CD14-positive monocyte (primary cell): ENCODE measurements around the gene CHCHD6. TPM values are rescaled to one million over a fixed set of nuclear protein-coding genes. Genes with fewer than 3 reads are reported as not detected.

Experiments
- DNase-seq, 3 donors: peaks; one replicate each; pipeline ENCODE4 v3.0.0-alpha.2; 2011 to 2022
- H2AFZ ChIP-seq: 2 replicates; pipeline ENCODE4 v1.6.0; 2012; ENCODE audit warnings: mild to moderate bottlenecking, low read depth, low read length, inconsistent platforms; ENCODE audit not compliant: insufficient read depth, poor library complexity, severe bottlenecking
- H3K27ac ChIP-seq, 2 donors: 1 replicate in 1 of 2; 2 replicates in 1 of 2; pipeline ENCODE4 v1.5.1; 2012 to 2013; ENCODE audit warnings: low read length in 2 of 2, control low read depth in 1 of 2, inconsistent platforms in 1 of 2, low read depth in 1 of 2, mild to moderate bottlenecking in 1 of 2
- H3K27me3 ChIP-seq, 2 donors: one replicate each; pipeline versions ENCODE4 v1.6.0 to v1.6.1; 2011 to 2013; ENCODE audit warnings: low read length in 2 of 2; ENCODE audit not compliant: control insufficient read depth in 2 of 2, insufficient read depth in 2 of 2
- H3K36me3 ChIP-seq, 2 donors: replicated peaks in 1 of 2; 1 replicate in 1 of 2; 2 replicates in 1 of 2; pipeline versions ENCODE4 v1.5.1 to v1.6.1; 2012 to 2013; ENCODE audit warnings: low read length in 2 of 2, control low read depth in 1 of 2, inconsistent platforms in 1 of 2, mild to moderate bottlenecking in 1 of 2; ENCODE audit not compliant: insufficient read depth in 2 of 2, control insufficient read depth in 1 of 2
- H3K4me1 ChIP-seq, 2 donors: 1 replicate in 1 of 2; 2 replicates in 1 of 2; pipeline versions ENCODE4 v1.5.1 to v1.6.1; 2012 to 2013; ENCODE audit warnings: low read length in 2 of 2, control low read depth in 1 of 2, inconsistent platforms in 1 of 2, mild to moderate bottlenecking in 1 of 2, moderate library complexity in 1 of 2; ENCODE audit not compliant: insufficient read depth in 2 of 2, control insufficient read depth in 1 of 2
- H3K4me2 ChIP-seq: replicated peaks from 2 replicates; pipeline ENCODE3; 2012; ENCODE audit warnings: low read length, moderate library complexity, mild to moderate bottlenecking; ENCODE audit not compliant: poor library complexity, severe bottlenecking; ENCODE audit errors: extremely low read depth
- H3K4me3 ChIP-seq, 3 experiments: fragments of 200-600 bp in 1 of 3; sonication (generic) in 1 of 3; replicated peaks in 1 of 3; 1 replicate in 2 of 3; 2 replicates in 1 of 3; pipeline ENCODE4 v1.5.1; 2011 to 2013; ENCODE audit warnings: low read length in 3 of 3, mild to moderate bottlenecking in 3 of 3, control low read depth in 2 of 3, low read depth in 2 of 3, inconsistent platforms in 1 of 3, moderate library complexity in 1 of 3
- H3K79me2 ChIP-seq: 2 replicates; pipeline ENCODE4 v1.6.0; 2012; ENCODE audit warnings: mild to moderate bottlenecking, control low read depth, inconsistent platforms, low read length, moderate library complexity; ENCODE audit not compliant: insufficient read depth
- H3K9ac ChIP-seq: 2 replicates; pipeline ENCODE4 v1.6.0; 2017; ENCODE audit warnings: low read length, mild to moderate bottlenecking; ENCODE audit not compliant: insufficient read depth, poor library complexity, severe bottlenecking
- H3K9me3 ChIP-seq, 2 donors: replicated peaks in 1 of 2; 1 replicate in 1 of 2; 2 replicates in 1 of 2; pipeline versions ENCODE4 v1.5.1 to v1.6.1; 2012 to 2013; ENCODE audit warnings: low read length in 2 of 2, control low read depth in 1 of 2; ENCODE audit not compliant: control insufficient read depth in 1 of 2, insufficient read depth in 1 of 2
- H4K20me1 ChIP-seq: 2 replicates; pipeline ENCODE4 v1.6.0; 2012; ENCODE audit warnings: mild to moderate bottlenecking, low read length, control low read depth, moderate library complexity; ENCODE audit not compliant: insufficient read depth
- H3K27ac Mint-ChIP-seq, 7 donors: one replicate each; pipeline ENCODE4 v1.8.0; 2020; ENCODE audit warnings: mild to moderate bottlenecking in 7 of 7, mixed read lengths in 7 of 7, moderate library complexity in 6 of 7, inconsistent platforms in 2 of 7
- H3K27me3 Mint-ChIP-seq, 3 donors: one replicate each; pipeline ENCODE4 v1.8.0; 2021 to 2022; ENCODE audit warnings: low read depth in 3 of 3, mild to moderate bottlenecking in 3 of 3, mixed read lengths in 3 of 3, moderate library complexity in 3 of 3, inconsistent platforms in 1 of 3
- H3K36me3 Mint-ChIP-seq, 2 donors: one replicate each; pipeline ENCODE4 v1.8.0; 2020; ENCODE audit warnings: mixed read lengths in 2 of 2, inconsistent platforms in 1 of 2, mild to moderate bottlenecking in 1 of 2
- H3K4me1 Mint-ChIP-seq: one replicate; pipeline ENCODE4 v1.8.0; 2020; ENCODE audit warnings: mild to moderate bottlenecking, mixed read lengths
- H3K4me3 Mint-ChIP-seq, 2 donors: one replicate each; pipeline ENCODE4 v1.8.0; 2020; ENCODE audit warnings: mild to moderate bottlenecking in 2 of 2, mixed read lengths in 2 of 2, moderate library complexity in 1 of 2
- H3K9me3 Mint-ChIP-seq, 7 donors: one replicate each; pipeline ENCODE4 v1.8.0; 2020 to 2022; ENCODE audit warnings: mixed read lengths in 7 of 7, mild to moderate bottlenecking in 6 of 7, moderate library complexity in 6 of 7, inconsistent platforms in 2 of 7
- CTCF ChIP-seq: fragments of 200-600 bp; IDR thresholded peaks from one replicate; pipeline ENCODE4 v1.8.0; 2022; ENCODE audit warnings: antibody characterized with exemption, mild to moderate bottlenecking
- WGBS: methylation state at CpG from one replicate; pipeline ENCODE4 v1.1.5; 2013; ENCODE audit warnings: missing lambda C conversion rate; ENCODE audit not compliant: insufficient coverage; 5-methylcytosine and 5-hydroxymethylcytosine counted together
- intact Hi-C, 2 donors: fragments of 100-400 bp; cut with micrococcal nuclease; formaldehyde crosslinking; loops; one replicate each; pipeline versions ENCODE4 v1.15.0 to v1.15.1; 2023
- polyA plus RNA-seq, 3 donors: library from polyadenylated mRNA; depleted of rRNA in 1 of 3; unstranded in 2 of 3; stranded (reverse) in 1 of 3; fragments of 300-500 nt in 2 of 3; fragments of >200 nt in 1 of 3; fragmentation: Illumina TruSeq in 2 of 3; gene quantifications; 1 replicate in 2 of 3; 2 replicates in 1 of 3; pipeline ENCODE4 v1.2.3, GENCODE V29; 2012 to 2021

The CHCHD6 gene
- polyA plus RNA-seq, 3 donors, result 1.1 to 1.8 (median 1.8) TPM

GRCh38 chr3:126753191-126754160 is 49.4 kb downstream of the CHCHD6 start:
- Mint-ChIP-seq H3K4me1 (no peaks in the 10 kb centered on the region), H3K4me3 (no peak overlapping the region), H3K27me3 (peaks cover 0 to 2% (median 1%) of the 10 kb centered on the region in 3 donors), H3K9me3 (no peaks in the 10 kb centered on the region), H3K27ac (peak overlapping the region in 1 of 7 donors; percentile 62), H3K36me3 (no peaks in the 10 kb centered on the region)
- H3K4me2 ChIP-seq, result no peak overlapping the region
- H2AFZ ChIP-seq, result no peak overlapping the region
- no peaks in the 10 kb centered on the region for H4K20me1 ChIP-seq
- H3K79me2 ChIP-seq, result no peaks in the 10 kb centered on the region
- H3K27ac ChIP-seq, result no peak overlapping the region
- intact Hi-C loops, result loop anchor here (5.0 to 10.0 kb wide), 3 partner anchors 229 to 791 kb away; partner anchors contain the start of gene PLXNA1 (in 1 of the 2)
- H3K36me3 ChIP-seq, result no peaks in the 10 kb centered on the region
- no peak overlapping the region for H3K9ac ChIP-seq
- DNase-seq, result no peak
- WGBS, result 92% methylated on average over 8 of the region's 14 CpGs
- no peaks in the 10 kb centered on the region for H3K4me1 ChIP-seq
- no peaks in the 10 kb centered on the region for H3K27me3 ChIP-seq
- no peak overlapping the region for H3K4me3 ChIP-seq
- TF ChIP-seq CTCF, result no peak
- H3K9me3 ChIP-seq, result no peaks in the 10 kb centered on the region

GRCh38 chr3:126755866-126756265 is 51.8 kb downstream of the CHCHD6 start:
- Mint-ChIP-seq H3K9me3 (no peaks in the 10 kb centered on the region), H3K4me3 (no peak overlapping the region), H3K27ac (no peak overlapping the region), H3K4me1 (no peaks in the 10 kb centered on the region), H3K27me3 (peaks cover 1 to 2% (median 1%) of the 10 kb centered on the region in 3 donors), H3K36me3 (no peaks in the 10 kb centered on the region)
- Histone ChIP-seq H2AFZ (no peak overlapping the region), H4K20me1 (no peaks in the 10 kb centered on the region), H3K79me2 (no peaks in the 10 kb centered on the region), H3K27me3 (no peaks in the 10 kb centered on the region), H3K4me3 (no peak overlapping the region), H3K9ac (no peak overlapping the region), H3K9me3 (no peaks in the 10 kb centered on the region), H3K36me3 (no peaks in the 10 kb centered on the region), H3K4me1 (no peaks in the 10 kb centered on the region), H3K27ac (no peak overlapping the region), H3K4me2 (no peak overlapping the region)
- TF ChIP-seq CTCF, result no peak
- 83% methylated on average over 1 of the region's 5 CpGs for WGBS
- DNase-seq, result no peak
- intact Hi-C loops, result loop anchor here (10.0 kb wide), 2 partner anchors 699 to 789 kb away; no protein-coding TSS in a partner anchor
